Heart left ventricle (tissue), 13 donors: ENCODE results near the gene TROAP.

Experiments
- POLR2A ChIP-seq, 2 donors: fragments of 450-650 bp; IDR thresholded peaks; one replicate each; pipeline ENCODE4 v1.6.1; 2017; ENCODE audit warnings: antibody characterized with exemption in 2 of 2, mild to moderate bottlenecking in 2 of 2, moderate library complexity in 2 of 2
- TF ChIP-seq, protein P1 (sequence below), 12 donors: fragments of 200-600 bp; sonication (generic) in 4 of 12; IDR thresholded peaks; one replicate each; pipeline versions ENCODE4 v1.5.0 to v1.8.0; 2018 to 2022; ENCODE audit warnings: antibody characterized with exemption in 12 of 12, mild to moderate bottlenecking in 5 of 12
- donor health status: ischemic (EF 13 %, LVEDD 7.1; RV severe dilation, severe dysfunction).
- donor health status: DM: no; HTN: yes; CAD: no.
- donor health status: DM: no; HTN: no; CAD: no.
- donor health status: ischemic (EF 25% LVEDD 6.9; RV normal size, moderate dysfunction).
- donor health status: ischemic (EF 25% LVEDD 5.7; RV mildly dilated, moderate dysfunction).
- donor health status: ischemic (EF 35%, LVEDD 5.7; RV mildly dilated, moderate dysfunction).
- donor health status: nonischemic (EF 11% LVEDD 7.7; RV severe dilation, severe dysfunction).
- donor health status: DM: yes; HTN: yes; CAD: no.
- donor health status: PGD.
- donor health status: ischemic (EF 29% LVEDD 5.4; RV normal size, mild dysfunction).
- donor health status: nonischemic (EF 23%, LVEDD 6.1; RV moderate dilation, normal function).

DNA sequence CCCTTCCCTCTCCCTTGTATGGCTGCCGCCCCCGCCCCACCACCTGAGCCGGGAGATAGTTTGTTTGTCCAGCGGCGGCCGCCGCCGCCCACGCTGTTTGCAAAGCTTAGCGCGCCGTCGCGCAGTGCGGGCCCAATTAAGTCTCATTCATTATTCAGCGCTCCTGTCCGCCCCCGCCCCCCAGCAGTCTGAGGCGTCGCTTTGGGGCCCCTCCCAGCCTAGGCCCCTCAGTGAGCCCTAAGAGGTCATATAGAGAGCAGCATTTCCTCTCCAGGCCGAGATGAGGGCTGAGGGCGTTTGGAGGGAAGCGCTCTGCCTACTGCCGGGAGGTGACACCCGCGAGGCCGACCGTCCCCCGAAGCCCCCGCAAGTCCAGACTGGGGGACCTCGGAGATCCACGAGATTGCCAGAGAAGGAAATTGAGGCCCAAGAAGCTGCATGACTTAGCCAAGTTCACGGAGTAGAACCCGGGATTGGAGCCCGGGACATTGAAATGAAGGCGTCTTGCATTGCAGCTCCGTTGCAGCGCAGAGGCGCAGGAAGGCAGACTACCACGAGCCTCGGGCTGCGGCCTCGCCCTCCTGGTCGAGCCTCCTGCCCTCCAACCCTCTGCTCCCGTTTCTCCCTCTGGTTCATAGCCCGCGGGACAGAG, 23.7 kb downstream of the TROAP start, which contains the start of gene DNAJC22:
- TF ChIP-seq, protein P1, sequence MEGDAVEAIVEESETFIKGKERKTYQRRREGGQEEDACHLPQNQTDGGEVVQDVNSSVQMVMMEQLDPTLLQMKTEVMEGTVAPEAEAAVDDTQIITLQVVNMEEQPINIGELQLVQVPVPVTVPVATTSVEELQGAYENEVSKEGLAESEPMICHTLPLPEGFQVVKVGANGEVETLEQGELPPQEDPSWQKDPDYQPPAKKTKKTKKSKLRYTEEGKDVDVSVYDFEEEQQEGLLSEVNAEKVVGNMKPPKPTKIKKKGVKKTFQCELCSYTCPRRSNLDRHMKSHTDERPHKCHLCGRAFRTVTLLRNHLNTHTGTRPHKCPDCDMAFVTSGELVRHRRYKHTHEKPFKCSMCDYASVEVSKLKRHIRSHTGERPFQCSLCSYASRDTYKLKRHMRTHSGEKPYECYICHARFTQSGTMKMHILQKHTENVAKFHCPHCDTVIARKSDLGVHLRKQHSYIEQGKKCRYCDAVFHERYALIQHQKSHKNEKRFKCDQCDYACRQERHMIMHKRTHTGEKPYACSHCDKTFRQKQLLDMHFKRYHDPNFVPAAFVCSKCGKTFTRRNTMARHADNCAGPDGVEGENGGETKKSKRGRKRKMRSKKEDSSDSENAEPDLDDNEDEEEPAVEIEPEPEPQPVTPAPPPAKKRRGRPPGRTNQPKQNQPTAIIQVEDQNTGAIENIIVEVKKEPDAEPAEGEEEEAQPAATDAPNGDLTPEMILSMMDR (IDR thresholded peaks at IDR 0.05): no peak
- TF ChIP-seq POLR2A (IDR thresholded peaks at IDR 0.05): no peak
